ENCODE data around the gene CTNS. TPM values are rescaled to one million over a fixed set of nuclear protein-coding genes. Genes with fewer than 3 reads are reported as not detected.
A peak's percentile ranks its signal among the peaks of the same experiment; 100 is the strongest.

Gene CTNS
- total and polyA plus RNA-seq, 2 of the 13 experiments (the other 11 are each of a cell fraction or from before 2014, with no cell fraction given): 9.5 to 13.7 TPM

DNA sequence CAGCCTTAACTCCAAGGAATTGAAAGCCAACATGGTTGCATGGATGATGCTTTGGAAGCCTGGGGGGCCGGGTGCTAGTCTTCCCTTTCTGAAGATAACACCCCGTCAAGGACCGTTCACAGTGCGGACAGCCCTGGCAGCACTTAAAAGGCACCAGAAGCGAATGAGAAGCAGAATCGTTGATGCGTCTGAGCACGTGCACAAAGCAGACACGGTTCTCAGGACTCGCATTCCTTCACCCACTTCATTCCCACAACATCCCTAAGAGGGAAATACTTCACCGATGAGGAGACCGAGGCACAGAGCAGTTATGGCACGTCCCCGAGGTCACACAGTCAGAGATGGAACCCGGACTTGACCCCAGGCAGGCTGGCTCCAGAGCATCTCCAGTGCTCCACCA is 41.6 kb upstream of the CTNS start:
- CTCF ChIA-PET (ENCODE audit: low intra/inter-chr PET ratio, low total read pairs): no interaction called here
- WGBS (ENCODE audit: low lambda C conversion rate): 96% methylated on average over 14 of the region's 15 CpGs
- in situ Hi-C loops (cut with HindIII; ENCODE audit: extremely low pct_ligation_motif_present, low pct_unique_long_range_greater_than_20kb) (no loop called here), intact Hi-C loops (cut with micrococcal nuclease; ENCODE audit: unreplicated experiment) (no loop called here)
- no peak for ATAC-seq
- Histone ChIP-seq H2AFZ (ENCODE audit: low read length) (no peak overlapping the region), H3K79me2 (ENCODE audit: insufficient read depth, low read length) (no peaks in the 10 kb centered on the region), H3K36me3 (replicated peaks in 1 of 2; ENCODE audit: control insufficient read depth in 1 of 2, insufficient read depth in 2 of 2, low read length in 2 of 2) (peaks cover 12 to 26% of the 10 kb centered on the region in 2 experiments; a peak in 4 of 5 replicates), H3K4me1 (ENCODE audit: insufficient read depth, low read length) (no peaks in the 10 kb centered on the region), H3K9ac (ENCODE audit: insufficient read depth, low read depth, low read length) (no peak overlapping the region), H4K20me1 (ENCODE audit: insufficient read depth, low read length) (no peaks in the 10 kb centered on the region), H3K4me2 (ENCODE audit: low read depth, low read length) (no peak overlapping the region), H3K9me3 (ENCODE audit: low read length) (no peaks in the 10 kb centered on the region), H3K4me3 (replicated peaks in 1 of 3; ENCODE audit: insufficient read depth in 1 of 3, low read depth in 2 of 3, low read length in 3 of 3) (no peak overlapping the region), H3K27ac (ENCODE audit: extremely low read length, insufficient read depth, low read length) (no peak overlapping the region), H3K27me3 (ENCODE audit: control insufficient read depth in 1 of 2, insufficient read depth in 2 of 2, low read length in 2 of 2) (no peaks in the 10 kb centered on the region)
- no peak for DNase-seq (ENCODE audit: low spot score)
- TF ChIP-seq, protein P1, sequence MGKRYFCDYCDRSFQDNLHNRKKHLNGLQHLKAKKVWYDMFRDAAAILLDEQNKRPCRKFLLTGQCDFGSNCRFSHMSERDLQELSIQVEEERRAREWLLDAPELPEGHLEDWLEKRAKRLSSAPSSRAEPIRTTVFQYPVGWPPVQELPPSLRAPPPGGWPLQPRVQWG (CRISPR knock-in tag; IDR thresholded peaks at IDR 0.05; ENCODE audit: borderline replicate concordance, low read depth): no peak
- POLR2A ChIA-PET: no interaction called here
- no TSS peak for BruUV-seq (replicated peaks)
- FAIRE-seq: no peak

DNA sequence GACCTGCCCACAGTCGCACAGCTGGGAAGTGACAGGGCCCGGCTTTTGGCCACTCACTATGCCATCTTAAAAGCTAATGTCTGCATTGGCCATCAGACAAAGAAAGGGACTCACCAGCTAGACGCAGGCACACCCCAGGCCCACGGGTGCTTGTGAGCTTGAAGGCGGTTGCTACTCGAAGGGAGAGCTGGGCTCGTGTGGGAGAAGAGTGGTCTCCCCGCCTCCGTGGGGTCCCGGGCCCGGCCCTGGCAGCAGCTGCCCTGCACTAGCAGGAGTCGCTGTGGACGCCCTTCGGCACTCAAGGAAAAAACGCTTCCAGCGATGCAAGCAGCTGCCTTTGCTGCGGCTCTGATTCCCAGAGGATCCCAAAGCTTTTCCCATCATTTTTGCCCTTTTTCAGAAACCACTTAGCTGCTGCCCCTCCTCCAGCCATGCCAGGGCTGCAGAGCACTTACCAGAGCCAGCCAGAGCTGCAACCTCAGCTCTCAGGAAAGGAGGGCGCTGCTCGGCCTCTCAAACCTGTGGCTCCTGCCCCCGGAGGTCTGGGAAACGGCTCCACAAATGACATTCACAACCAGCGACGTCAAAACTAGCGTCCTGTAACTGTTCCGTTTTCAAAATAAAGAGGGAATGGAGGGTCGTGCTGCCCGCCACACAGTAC is 39.6 kb upstream of the CTNS start:
- DNase-seq (ENCODE audit: low spot score) (no peak), FAIRE-seq (no peak), ATAC-seq (no peak)
- H3K4me2 ChIP-seq (ENCODE audit: low read depth, low read length): no peak overlapping the region
- BruUV-seq (replicated peaks): no TSS peak
- ChIA-PET POLR2A (no interaction called here), CTCF (ENCODE audit: low intra/inter-chr PET ratio, low total read pairs) (no interaction called here)
- no peaks in the 10 kb centered on the region for H3K79me2 ChIP-seq (ENCODE audit: insufficient read depth, low read length)
- no peaks in the 10 kb centered on the region for H3K4me1 ChIP-seq (ENCODE audit: insufficient read depth, low read length)
- H2AFZ ChIP-seq (ENCODE audit: low read length): no peak overlapping the region
- TF ChIP-seq AGO2 (optimal IDR thresholded peaks at IDR 0.05; ENCODE audit: low read depth, low read length): peak; percentile 32
- TF ChIP-seq, protein P2, sequence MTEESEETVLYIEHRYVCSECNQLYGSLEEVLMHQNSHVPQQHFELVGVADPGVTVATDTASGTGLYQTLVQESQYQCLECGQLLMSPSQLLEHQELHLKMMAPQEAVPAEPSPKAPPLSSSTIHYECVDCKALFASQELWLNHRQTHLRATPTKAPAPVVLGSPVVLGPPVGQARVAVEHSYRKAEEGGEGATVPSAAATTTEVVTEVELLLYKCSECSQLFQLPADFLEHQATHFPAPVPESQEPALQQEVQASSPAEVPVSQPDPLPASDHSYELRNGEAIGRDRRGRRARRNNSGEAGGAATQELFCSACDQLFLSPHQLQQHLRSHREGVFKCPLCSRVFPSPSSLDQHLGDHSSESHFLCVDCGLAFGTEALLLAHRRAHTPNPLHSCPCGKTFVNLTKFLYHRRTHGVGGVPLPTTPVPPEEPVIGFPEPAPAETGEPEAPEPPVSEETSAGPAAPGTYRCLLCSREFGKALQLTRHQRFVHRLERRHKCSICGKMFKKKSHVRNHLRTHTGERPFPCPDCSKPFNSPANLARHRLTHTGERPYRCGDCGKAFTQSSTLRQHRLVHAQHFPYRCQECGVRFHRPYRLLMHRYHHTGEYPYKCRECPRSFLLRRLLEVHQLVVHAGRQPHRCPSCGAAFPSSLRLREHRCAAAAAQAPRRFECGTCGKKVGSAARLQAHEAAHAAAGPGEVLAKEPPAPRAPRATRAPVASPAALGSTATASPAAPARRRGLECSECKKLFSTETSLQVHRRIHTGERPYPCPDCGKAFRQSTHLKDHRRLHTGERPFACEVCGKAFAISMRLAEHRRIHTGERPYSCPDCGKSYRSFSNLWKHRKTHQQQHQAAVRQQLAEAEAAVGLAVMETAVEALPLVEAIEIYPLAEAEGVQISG (CRISPR knock-in tag; IDR thresholded peaks at IDR 0.05): no peak
- H3K36me3 ChIP-seq (replicated peaks in 1 of 2; ENCODE audit: control insufficient read depth in 1 of 2, insufficient read depth in 2 of 2, low read length in 2 of 2): peaks cover 6 to 8% of the 10 kb centered on the region in 2 experiments; a peak in 3 of 5 replicates
- no peak overlapping the region for H3K27ac ChIP-seq (ENCODE audit: extremely low read length, insufficient read depth, low read length)
- H3K9me3 ChIP-seq (ENCODE audit: low read length): no peaks in the 10 kb centered on the region
- intact Hi-C loops (cut with micrococcal nuclease; ENCODE audit: unreplicated experiment) (no loop called here), in situ Hi-C loops (cut with HindIII; ENCODE audit: extremely low pct_ligation_motif_present, low pct_unique_long_range_greater_than_20kb) (no loop called here)
- 98% methylated on average over 12 of the region's 27 CpGs for WGBS (ENCODE audit: low lambda C conversion rate)
- H3K9ac ChIP-seq (ENCODE audit: insufficient read depth, low read depth, low read length): no peak overlapping the region
- no peaks in the 10 kb centered on the region for H3K27me3 ChIP-seq (ENCODE audit: control insufficient read depth in 1 of 2, insufficient read depth in 2 of 2, low read length in 2 of 2)
- no peak overlapping the region for H3K4me3 ChIP-seq (replicated peaks in 1 of 3; ENCODE audit: insufficient read depth in 1 of 3, low read depth in 2 of 3, low read length in 3 of 3)
- H4K20me1 ChIP-seq (ENCODE audit: insufficient read depth, low read length): no peaks in the 10 kb centered on the region

Data from HepG2 (cell line).